GM12873 (cell line): Measurements from ENCODE around the gene CLIP3.

ENCODE experiments used
- TF ChIP-seq, protein P1 (sequence below): IDR thresholded peaks from 2 replicates; pipeline ENCODE4 v1.5.1; 2012; ENCODE audit warnings: low read depth, mild to moderate bottlenecking, moderate library complexity, low read length, control low read depth; ENCODE audit not compliant: insufficient read depth; ENCODE audit errors: missing control alignments

CLIP3 gene

DNA sequence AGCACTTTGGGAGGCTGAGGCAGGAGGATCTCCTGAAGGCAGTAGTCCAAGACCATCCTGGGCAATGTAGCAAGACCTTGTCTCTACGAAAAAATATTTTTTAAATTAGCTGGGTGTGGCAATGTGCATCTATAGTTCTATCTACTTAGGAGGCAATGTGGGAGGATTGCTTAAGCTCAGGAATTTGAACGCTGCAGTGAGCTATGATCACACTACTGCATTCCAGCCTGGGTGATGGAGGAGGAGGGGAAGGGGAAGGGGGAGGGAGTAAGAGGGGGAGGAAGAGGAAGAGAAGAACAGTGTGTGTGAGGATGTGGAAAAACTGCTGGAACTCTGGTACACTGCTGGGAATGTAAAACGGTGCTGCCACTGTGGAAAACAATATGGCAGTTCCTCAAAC lies 9.2 kb upstream of the CLIP3 start:
- TF ChIP-seq, protein P1, sequence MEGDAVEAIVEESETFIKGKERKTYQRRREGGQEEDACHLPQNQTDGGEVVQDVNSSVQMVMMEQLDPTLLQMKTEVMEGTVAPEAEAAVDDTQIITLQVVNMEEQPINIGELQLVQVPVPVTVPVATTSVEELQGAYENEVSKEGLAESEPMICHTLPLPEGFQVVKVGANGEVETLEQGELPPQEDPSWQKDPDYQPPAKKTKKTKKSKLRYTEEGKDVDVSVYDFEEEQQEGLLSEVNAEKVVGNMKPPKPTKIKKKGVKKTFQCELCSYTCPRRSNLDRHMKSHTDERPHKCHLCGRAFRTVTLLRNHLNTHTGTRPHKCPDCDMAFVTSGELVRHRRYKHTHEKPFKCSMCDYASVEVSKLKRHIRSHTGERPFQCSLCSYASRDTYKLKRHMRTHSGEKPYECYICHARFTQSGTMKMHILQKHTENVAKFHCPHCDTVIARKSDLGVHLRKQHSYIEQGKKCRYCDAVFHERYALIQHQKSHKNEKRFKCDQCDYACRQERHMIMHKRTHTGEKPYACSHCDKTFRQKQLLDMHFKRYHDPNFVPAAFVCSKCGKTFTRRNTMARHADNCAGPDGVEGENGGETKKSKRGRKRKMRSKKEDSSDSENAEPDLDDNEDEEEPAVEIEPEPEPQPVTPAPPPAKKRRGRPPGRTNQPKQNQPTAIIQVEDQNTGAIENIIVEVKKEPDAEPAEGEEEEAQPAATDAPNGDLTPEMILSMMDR: no peak

DNA sequence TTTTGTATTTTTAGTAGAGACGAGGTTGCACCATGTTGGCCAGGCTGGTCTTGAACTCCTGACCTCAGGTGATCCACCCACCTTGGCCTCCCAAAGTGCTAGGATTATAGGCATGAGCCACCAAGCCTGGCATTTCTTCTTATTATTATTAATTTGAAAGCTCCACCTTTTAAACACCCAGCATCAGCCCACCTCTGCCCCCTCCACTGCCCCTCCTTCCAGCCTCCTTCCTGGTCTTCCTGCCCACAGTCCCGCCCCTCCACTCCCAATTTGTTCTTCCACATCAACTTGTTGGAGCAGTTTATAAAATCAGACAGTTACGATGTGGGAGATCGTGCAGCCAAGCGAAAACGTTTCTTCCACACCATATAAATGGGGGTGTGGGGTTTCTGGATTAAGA lies 7.8 kb upstream of the CLIP3 start:
- TF ChIP-seq, protein P1: no peak

DNA sequence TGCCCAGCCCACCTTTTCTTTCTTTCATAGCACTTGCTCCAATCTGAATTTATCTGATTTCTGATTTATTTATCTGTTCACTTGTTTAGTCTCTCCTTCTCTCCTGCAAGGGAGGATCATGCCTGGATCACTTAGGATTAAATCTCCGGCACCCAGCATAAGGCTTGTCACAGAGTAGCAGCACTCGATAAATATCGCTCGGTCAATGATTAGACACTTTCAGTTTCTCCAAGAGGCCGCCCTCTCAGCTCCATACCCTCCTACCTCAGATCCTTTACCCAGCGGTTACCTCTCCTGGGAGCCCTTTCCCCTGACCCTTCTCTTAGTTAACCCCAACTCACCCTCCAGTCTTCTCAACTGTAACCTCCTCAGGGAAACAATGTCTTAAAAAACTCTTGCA lies 1.4 kb downstream of the CLIP3 start:
- TF ChIP-seq, protein P1: no peak

DNA sequence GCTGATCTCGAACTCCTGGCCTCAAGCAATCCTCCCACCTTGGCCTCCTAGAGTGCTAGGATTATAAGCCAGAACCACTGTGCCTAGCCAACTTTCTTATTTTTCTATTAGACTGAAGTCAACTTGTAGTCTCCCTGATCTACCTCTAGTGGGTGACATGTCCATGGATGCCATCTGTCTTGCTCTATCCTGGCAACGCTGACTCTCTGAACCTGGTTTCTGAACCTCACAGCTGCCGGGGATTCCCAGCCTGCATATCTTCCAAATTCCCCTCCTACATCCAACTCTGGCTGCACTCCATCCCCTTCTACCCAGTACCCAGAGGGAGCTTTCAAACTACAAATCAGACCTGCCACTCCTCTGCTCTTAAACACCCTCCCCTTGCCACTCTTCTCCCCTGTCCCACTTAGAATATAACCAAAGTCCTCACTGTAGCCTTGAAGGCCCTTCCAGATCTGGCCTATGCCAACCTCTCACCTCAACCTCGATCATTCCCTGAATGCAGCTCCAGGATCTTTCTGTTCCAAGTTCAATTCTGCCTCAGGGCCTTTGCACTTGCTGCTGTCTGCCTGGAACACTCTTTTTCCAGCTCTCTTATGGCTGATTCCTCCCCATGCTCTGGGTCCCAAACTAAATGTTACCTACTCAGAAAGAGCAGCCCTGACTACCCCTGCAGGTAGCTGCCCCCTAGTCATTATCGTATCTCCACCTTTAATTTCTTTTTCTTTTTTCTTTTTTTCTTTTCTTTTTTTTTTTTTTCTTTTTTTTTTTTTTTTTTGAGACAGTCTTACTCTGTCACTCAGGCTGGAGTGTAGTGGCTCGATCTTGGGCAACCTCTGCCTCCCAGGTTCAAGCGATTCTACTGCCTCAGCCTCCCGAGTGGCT lies 2.2 kb downstream of the CLIP3 start:
- TF ChIP-seq, protein P1: no peak

- TF ChIP-seq, protein P1: no peak
Observed at GRCh38 chr19:36028313-36029041, 4.2 kb downstream of the CLIP3 start.

DNA sequence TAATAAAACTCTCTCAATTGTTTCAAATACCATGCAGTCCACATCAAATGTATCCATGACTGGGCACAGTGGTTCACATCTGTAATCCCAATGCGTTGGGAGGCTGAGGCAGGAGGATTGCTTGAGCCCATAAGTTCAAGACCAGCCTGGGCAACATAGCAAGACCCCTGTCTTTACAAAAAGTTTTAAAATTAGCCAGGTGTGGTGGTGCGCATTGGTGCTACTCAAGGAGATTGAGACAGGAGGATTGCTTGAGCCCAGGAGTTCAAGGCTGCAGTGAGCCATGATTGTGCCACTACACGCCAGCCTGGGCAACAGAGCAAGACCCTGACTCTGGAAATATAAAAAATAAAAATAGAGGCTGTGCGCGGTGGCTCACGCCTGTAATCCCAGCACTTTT lies 5.0 kb downstream of the CLIP3 start:
- TF ChIP-seq, protein P1: no peak

GRCh38 chr19:36026091-36026876 lies 6.4 kb downstream of the CLIP3 start:
- TF ChIP-seq, protein P1: no peak
